HG03342 (cell line): ENCODE results near the gene CCDC187.
"Not testable (repeated sequence)": the region's sequence is repeated elsewhere in the genome, so short reads cannot be mapped to it uniquely, and the experiment has no call there.

Experiments
- ATAC-seq: cut with Tn5 transposase; IDR thresholded peaks from one replicate; pipeline ENCODE4 v1.9.1; 2021; ENCODE audit warnings: mild to moderate bottlenecking, moderate library complexity; ENCODE audit not compliant: unreplicated experiment

Gene CCDC187

DNA sequence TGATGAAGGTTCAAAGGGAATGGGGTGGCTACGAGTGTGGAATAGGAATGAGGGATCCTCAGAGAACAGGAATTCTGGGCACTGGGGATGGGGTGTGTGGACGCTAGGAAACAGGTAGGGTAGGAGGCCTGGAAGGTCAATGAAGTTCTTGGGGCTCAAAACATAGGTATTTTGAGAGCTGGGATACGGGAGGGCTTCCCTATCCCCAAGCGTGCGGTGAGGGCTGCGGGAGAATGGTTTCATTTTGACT lies 59.0 kb downstream of the CCDC187 start:
- ATAC-seq = no peak

DNA sequence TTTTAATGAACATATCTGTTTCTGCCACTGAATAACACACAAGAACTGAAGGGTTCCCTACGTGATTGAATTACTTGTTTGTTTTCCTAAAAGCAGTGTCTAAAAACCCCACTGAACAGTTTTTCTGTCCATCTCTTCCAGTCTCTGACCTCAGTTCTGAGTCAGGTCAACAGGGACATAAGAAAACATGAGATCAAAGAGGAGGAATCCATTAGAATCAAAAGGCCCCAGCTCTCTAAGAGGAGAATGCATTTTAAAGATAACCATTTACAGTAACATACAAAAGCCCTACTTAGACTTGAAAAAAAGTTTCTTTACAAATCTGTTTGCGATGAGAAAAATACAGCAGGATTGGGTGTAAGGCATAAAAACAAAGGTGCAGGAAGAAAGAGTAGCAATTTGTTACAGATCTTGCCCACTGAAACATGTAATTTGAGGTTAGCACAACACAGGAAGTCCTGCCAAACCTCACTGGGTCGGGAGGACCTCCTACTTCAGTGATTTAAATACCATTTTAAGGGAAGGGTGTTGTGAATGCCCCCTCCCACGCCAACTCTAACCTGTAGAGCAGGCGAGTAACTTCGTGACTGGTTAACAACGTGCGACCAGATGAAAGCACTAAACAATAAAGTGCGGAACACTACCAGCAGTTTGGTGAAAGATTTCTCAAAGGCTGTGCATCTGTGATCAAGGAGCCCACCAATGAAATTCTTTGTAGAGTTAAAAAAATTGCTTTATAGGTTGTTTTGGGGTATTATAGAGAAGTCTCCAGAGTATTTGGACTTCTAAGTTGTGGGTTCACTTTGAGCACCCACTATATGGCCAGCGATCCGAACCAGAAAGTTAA lies 59.5 kb downstream of the CCDC187 start:
- no peak for ATAC-seq

DNA sequence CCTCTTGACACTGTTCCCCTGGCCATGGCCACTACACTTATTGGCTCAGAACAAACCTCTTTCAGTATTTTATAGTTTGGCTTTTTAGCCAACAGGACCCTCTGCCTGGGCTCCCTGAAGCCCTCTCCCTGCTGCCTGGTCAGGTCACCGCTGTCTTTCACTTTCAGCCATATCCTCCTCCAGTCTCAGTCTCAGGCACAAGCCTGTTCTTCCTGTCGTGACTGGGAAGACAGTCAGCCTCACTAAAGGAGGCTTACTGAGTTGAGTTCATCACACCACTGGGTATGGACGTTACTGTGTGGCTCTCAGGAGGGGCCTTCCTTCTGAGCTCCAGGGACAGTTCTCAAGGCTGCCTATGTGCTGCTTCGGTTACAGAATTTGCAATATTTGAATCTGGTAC lies 60.3 kb downstream of the CCDC187 start:
- no peak for ATAC-seq

DNA sequence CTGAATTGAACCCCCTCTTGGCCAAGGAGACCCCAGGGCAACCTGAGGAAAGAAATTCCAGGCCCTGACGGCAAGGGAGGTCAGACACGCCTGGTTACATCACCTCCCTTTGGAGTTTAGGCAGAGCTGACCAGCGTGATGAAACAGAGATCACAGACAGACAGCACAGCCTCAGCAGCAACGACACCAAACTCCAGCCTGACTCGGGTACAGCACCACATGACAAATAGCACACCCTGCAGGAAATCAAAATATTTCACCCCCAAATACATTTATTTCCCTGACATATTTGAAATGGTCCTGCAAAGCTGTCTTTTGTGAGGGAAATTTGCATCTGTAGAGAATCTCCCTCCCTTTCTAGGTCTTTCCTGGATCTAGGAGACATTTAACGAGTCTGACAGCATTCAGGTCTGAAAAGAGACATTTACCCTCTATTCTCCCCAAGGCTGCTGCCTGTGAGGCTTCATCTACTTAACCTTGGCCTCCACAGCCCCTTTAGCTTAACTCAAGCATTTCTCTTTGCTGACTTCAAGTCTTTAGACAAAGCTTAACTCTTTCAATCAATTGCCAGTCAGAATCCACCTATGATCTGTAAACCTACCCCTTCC lies 60.9 kb downstream of the CCDC187 start:
- no peak for ATAC-seq

DNA sequence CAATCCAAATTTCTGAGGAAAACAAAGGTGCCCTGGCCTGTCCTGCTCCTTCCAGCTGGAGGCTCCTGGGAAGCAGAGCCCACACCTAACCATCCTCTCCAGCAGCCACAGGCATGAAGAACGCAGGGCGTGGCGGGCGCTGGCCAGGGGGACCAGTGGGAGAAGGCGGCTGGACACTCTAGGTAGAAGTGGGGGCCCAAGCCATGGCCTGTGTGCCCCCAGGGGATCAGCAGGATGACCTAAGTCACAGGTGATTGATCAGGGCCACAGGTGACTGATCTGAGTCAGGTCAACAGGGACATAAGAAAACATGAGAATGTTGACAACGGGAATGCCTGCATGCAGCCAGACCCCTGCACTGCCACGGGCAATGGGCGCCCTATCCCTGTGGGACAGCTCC lies 61.6 kb downstream of the CCDC187 start:
- no peak for ATAC-seq

DNA sequence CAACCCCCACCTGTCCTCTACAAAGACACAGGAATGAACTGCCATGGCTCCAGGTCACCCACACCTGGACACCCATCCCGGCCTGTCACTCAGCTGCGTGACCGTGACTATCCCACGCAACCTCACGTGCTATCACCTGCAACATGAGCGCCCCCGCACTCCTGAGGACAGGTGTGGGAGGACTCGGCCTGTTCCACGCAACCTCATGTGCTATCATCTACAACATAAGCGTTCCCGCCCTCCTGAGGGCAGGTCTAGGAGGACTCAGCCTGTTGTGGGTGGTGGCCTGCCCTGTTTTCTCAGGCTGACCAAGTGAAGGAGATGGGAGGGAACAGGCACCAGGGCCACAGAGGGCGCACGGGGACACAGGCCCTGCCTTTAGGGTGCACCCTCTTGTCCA lies 62.4 kb downstream of the CCDC187 start:
- ATAC-seq = no peak

DNA sequence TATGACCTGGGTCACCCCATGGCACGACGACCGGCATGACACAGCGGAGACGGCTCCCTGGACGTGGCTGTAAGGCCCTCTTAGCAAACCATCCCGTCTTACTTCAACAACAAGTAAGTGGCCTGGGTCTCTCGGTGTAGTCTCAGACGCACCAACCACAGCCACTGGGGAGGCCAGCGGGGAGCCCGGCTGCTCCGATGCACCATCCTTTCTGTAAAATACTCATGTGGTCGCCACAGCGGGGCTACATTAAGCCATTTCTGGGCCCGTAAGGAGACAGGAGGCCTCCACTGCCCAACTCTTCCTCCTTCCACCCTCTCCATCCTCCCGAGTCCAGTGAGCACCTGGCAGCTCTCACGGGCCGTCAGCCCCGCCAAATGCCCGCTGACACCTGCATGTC lies 63.0 kb downstream of the CCDC187 start:
- ATAC-seq = no peak

DNA sequence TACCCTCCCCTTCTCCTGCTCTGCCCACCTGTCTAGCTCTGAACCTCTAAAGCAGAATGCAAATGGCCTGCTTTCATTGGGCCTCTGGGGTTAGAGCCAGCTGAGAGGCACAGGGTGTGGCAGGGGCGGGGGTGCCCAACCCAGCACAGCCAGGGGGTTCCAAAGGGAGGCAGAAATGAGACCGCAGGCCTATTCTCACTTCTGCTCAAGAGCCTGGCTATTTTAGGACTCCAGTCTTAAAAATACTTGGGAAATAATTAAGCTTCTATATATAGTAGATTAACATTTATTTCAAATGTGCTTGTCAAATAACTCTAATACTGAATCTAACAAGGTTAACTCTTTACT lies 63.9 kb downstream of the CCDC187 start:
- ATAC-seq = no peak

DNA sequence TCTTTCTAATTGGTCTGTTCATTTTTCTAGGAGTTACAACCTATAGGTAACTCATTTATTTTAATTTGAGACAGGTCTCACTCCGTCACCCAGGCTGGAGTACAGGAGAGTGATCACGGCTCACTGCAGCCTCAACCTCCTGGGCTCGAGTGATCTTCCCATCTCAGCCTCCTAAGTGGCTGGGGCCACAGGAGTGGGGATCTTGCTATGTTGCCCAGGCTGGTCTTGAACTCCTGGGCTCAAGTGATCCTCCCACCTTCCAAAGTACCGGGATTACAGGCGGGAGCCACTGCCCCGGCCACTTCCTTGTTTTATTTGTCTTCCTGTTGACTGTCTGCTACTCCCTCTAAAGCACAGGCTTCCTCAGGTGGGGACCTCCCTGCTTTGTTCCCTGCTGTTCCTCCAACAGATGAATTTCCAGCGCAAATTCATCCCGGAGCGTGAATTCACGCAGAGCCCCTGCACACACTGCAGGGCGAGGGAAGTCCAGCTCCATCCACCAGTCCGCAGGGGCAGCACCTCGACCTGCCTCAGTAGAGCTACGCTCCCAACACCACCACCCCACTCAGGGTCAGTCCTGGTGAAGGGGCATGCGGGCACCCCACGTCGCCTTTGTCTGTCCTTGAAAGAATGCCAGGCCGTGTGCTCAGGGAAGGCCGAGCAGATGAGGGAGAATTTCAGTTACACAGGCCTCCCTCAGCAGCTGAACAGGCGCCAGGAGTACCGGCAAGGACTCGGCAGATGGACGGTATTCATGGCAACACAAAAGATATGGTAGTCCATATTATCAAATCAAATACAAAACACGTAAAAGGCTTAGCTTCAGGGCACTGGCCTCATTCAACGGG lies 64.5 kb downstream of the CCDC187 start:
- ATAC-seq = no peak

DNA sequence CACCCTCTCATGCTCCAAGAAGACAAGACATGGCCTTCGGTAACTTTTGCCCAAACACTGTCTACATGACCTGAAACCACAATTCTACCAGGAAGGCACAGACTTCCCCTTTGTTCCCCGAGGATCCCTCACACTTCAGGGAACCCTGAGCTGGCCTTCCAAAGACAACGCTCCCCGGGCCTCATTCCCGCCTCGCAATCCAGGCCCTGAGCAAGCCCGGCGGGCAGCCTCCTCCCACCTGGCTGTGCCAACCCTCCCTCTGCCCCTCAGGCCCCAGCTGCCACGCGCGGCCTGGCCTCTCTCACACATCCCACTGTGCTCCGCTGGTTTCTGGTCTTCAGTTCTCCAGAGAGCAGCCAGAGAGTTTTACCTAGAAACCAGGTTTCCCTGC lies 65.6 kb downstream of the CCDC187 start:
- no peak for ATAC-seq

DNA sequence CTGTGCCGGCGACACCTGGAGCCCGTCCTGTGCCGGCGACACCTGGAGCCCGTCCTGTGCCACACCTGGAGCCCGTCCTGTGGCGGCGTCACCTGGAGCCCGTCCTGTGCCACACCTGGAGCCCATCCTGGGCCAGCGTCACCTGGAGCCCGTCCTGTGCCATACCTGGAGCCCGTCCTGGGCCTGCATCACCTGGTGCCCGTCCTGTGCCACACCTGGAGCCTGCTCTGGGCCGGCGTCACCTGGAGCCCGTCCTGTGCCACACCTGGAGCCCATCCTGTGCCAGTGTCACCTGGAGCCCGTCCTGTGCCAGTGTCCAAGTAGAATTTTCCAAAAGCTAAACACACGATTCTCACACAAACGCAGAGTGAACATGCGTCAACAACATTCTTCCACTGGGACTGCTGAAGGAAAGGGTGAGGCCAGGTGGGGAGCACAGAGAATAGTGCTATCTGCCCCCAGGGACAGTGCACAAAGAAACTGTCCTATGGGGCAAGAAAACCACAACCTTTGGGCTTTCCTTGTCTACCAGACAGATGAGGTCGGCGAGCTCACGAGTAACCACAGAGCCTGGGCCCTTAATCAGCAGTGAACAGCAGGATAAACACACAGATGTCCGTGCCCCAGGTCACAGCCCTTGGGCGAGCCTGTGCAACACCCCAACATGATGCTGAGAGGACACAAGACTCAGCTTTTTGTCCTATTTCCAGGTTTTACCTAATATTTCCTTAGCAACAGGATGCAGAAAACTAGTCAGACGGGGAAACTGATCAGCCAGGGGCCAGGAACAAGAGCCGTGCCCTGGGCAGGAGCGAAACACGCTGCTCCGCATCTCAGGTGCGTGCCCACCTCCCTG lies 66.2 kb downstream of the CCDC187 start:
- ATAC-seq = no peak

DNA sequence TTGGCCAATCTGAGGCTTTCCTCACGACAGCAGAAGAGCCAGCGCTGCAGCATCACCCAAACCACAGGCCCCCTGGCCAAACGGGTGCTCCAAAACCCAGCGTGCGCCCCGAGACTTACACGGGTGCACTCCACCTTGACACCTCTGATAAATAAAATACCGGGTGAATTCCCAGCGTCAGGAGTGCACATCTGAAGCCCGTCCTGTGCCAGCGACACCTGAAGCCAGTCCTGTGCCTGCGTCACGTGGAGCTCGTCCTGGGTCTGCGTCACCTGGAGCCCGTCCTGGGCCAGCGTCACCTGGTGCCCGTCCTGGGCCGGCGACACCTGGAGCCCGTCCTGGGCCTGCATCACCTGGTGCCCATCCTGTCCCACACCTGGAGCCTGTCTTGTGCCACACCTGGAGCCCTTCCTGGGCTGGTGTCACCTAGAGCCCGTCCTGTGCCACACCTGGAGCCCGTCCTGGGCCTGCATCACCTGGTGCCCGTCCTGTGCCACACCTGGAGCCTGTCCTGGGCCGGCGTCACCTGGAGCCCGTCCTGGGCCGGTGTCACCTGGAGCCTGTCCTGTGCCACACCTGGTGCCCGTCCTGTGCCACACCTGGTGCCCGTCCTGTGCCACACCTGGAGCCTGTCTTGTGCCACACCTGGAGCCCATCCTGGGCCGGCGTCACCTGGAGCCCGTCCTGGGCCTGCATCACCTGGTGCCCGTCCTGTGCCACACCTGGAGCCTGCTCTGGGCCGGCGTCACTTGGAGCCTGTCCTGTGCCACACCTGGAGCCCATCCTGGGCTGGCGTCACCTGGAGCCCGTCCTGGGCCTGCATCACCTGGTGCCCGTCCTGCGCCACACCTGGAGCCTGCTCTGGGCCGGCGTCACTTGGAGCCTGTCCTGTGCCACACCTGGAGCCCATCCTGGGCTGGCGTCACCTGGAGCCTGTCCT lies 67.2 kb downstream of the CCDC187 start:
- not testable (repeated sequence) for ATAC-seq

DNA sequence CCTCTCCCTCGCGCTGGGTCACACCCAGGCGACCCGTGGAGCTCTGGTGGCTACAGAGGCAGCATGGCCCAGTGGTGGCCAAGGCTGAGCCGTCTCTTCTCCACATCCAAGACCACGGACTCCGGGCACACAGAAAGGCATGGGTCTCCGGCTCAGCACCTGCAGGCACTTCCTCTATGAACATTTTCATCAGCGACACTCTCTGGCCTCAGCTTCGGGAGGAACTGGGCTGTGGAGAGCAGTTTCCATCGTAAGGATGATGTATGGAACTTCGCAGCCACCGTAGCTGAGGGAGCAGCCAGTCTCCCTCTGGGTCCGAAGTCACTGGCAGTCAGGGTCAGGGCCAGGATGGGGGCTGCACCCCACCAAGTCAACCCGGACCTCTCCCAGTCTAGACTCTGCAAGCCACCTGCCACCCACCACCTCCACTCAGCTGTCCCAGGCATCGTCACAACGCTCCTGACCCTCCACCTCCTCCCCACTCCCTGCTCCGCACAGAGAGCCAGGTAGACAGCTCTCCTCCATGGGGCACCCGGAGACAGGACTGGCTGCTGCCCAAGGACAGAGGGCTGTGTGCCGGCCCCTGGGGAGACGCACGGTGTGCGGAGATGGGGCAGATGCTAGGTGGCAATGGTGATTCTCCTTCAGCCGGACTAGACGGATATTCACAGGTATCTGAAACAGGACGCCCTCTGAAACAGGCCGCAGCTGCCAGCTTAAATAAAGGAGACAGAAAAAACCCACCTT lies 68.0 kb downstream of the CCDC187 start:
- no peak for ATAC-seq

DNA sequence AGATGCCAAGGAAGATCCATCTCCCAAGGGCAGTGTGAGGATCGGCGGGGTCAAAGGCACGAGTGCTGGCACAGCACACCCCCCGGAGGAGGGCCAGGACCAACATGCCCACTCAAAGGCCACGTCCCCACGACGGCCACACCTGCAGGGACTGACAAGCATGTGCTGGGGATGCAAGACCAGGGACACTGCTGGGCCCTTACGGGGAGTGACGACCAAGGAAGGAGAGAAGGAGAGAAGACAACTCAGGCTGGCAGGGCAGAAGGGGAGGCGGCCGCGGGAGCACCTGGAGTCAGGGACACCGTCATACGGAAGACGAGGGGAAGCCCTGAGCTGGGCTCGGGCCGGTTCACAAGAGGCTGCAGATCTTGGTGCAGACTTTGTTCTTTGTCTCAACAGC lies 68.7 kb downstream of the CCDC187 start:
- no peak for ATAC-seq

DNA sequence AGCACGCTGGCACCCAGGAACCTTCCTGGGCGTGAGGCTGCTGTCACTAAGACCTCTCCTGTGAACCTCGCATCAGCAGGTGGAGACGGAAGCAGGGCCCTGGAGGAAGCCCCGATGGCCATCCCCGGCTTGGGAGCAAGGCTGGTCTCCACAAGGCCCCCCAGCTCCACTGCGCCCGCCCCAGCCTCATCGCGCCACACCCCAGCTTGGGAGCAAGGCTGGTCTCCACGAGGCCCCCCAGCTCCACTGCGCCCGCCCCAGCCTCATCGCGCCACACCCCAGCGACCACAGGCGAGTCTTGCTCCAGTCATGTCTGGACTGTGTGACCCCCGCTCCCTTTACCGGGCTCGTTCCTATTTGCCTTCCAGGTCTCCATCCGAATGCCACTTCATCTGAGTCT lies 69.3 kb downstream of the CCDC187 start:
- no peak for ATAC-seq

DNA sequence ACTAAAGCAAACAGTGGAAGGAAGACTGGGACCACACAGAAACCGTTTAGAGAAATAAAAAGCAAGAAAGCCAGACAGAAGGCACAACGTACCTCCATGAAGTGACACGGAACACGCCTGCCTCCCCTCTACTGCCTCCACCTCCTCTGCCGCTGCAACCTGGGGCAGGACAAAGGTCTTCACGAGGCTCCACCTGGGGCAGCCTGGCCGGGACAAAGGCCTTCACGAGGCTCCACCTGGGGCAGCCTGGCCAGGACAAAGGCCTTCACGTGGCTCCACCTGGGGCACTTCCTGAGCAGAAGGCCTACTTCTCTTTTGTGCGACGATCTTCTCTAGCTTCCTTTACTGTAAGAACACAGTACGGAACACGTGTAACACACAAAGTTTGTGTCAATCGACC lies 70.0 kb downstream of the CCDC187 start:
- ATAC-seq = no peak

DNA sequence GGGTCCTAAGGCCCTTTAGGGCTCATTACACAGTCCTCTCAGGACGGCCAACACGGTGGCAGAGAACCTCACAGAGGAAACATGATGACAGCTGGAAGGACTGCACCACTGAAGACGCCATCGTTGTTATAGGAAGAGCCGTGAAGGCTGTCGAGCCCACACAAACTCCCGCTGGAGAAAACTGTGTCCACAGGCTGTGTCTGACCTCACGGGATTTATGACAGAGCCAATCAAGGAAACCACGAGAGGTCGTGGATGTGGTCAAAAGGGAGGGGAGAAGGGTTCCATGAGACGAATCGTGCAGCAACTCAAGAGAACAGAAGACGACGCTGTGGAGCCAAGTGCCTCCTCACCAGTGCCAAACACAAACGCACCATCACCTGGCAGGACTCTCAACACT lies 70.5 kb downstream of the CCDC187 start:
- no peak for ATAC-seq

DNA sequence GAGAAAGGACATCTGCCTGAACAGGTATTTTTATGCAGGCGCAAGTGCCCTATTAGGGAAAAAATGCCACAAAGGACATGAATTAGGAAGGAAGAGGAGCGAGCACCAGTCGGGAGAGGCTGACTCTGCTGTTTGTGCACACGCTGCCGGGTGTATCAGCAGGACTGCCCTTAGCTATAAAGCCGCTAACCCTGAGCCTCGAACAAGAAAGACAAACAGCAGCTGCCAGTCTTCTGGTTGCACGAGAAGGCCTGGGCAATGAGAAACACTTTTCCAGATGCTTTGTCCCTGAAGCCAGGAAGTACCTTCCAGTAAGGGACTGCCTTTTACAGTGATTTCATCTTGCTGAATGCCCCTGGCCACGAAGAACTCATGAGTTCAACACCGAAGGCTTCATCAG lies 70.9 kb downstream of the CCDC187 start:
- ATAC-seq = no peak

DNA sequence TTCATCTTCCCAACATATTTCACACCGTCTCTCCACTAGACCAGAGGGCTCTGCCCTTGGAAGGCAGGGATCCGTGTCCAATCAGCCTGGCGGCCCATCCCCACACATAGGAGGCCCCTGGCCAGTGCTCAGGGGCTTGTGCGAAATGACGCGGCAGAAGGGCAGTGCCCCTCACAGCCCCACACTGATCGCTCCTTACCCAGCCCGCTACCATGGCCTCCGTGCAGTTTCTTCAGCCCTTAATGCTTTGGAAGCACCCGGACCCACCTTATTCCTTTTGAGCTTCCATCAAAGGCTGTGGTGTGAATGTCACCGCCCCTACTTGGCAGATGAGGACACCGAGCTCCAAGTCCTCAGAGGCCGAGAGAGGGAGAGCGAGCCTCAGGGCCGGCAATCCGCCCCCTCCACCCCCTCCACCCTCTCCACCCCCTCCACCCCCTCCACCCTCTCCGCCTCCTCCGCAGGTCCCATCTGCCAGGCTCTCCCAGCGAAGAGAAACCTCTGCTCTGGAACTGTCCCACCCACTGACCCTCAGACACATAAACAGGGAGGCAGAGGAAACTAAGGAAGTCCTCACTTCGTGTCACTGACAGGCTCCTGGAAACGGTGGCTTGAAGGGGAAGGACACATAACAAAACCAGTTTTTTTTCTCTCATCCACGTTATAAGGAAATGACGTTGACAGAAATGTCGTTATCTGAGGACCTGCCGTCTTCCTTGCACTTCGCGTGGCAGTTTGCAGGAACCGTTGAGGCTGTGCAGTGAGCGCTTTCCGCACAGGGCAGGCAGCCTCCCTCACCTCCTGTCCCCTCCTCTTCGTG lies 72.2 kb downstream of the CCDC187 start:
- no peak for ATAC-seq
